Activated CD4-positive, alpha-beta T cell treated with anti-CD3 and anti-CD28 coated beads, Interleukin-2, amount 50 U/mL, for 1 hour (primary cell): Measurements from ENCODE around the gene RUBCN.
"Not testable (repeated sequence)": the region's sequence is repeated elsewhere in the genome, so short reads cannot be mapped to it uniquely, and the experiment has no call there.

Experiments used
- DNase-seq: peaks from one replicate; pipeline ENCODE4 v3.0.0-alpha.2; 2020

Gene RUBCN

GRCh38 chr3:197656129-197656528 is 80.6 kb downstream of the RUBCN start:
- DNase-seq, result not testable (repeated sequence)

DNA sequence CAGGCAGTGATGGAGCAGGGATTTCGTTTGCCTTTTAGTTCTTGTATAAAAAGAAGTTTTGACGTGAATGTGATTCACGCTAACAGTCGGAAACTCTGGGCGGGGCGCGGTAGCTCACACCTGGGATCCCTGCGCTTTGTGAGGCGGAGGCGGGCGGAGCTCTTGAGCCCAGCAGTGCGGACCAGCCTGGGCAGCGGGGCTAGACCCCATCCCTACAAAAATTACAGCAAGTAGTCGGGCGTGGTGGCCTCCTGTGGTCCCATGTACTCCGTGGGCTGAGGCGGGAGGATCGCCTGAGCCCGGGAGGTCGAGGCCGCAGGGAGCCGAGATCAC is 81.7 kb downstream of the RUBCN start:
- DNase-seq, result not testable (repeated sequence)

GRCh38 chr3:197654090-197654997 is 82.4 kb downstream of the RUBCN start:
- peak; percentile 47 for DNase-seq

DNA sequence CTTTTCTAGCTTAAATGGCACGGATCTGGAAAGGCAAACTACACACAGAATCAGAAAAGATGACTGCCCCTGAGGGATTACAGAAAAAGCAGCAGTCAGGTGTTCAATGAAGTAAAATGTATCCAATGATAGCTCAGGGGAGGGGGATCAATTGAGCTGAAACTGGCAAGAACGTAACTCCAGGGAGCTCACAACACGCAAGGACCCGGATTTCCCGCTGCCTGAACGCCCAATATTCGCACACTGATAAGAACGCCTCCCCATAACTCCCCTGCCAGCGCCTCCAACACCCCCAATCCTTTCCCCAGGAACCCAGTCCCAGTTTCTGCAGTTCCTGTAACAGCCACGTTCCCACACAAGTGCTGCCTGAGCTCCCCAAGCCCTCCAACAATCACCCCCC is 83.8 kb downstream of the RUBCN start:
- DNase-seq, result not testable (repeated sequence)

- DNase-seq, result not testable (repeated sequence)
Measured at GRCh38 chr3:197647649-197648048, 89.1 kb downstream of the RUBCN start.

- not testable (repeated sequence) for DNase-seq
Measured at GRCh38 chr3:197647191-197647590, 89.5 kb downstream of the RUBCN start.

DNA sequence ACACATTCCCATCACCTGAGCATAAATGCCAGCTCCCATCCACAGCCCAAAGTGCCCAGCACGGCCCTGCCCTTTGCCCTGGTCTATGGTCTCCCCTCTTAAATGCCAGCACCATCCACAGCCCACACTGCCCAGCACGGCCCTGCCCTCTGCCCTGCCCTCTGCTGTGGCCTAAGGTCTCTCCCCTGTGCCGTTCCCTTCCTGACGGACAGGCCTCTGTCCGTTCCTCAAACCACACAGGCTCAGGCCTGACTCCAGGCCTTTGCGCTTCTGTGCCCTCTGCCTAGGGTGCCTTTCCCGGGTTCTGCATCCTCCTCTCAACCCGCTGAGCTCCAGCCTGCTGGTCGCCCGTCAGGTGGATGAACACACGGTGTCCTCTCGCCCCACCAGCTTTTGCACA is 90.4 kb downstream of the RUBCN start:
- not testable (repeated sequence) for DNase-seq

DNA sequence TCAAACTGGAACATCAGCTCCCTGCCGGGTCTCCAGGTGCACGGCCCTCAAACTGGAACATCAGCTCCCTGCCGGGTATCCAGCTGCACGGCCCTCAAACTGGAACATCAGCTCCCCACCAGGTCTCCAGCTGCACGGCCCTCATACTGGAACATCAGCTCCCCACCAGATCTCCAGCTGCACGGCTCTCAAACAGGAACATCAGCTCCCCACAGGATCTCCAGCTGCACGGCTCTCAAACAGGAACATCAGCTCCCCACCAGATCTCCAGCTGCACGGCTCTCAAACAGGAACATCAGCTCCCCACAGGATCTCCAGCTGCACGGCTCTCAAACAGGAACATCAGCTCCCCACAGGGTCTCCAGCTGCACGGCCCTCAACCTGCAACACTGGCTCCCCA is 99.1 kb downstream of the RUBCN start:
- not testable (repeated sequence) for DNase-seq

GRCh38 chr3:197631989-197632388 is 104.7 kb downstream of the RUBCN start:
- not testable (repeated sequence) for DNase-seq

DNA sequence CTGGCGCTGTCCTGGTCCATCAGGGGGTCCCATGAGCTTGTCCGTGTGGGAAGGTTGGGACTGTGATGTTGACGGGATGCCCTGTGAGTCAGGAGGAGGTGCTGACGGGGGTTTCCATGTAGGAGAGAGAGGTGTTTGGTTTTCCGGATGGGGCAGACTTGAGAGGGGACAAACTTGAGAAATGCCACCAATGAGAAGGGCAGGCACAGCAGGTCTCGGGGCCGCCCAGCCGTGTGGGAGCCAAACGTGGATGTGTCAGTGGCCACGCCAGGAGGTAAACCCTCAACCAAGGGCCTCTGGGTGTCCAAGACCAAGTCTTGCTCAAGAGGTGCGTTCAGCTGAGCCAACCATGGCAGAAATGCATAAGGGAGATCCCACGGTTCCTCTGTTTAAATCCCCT is 105.9 kb downstream of the RUBCN start:
- DNase-seq, result not testable (repeated sequence)

DNA sequence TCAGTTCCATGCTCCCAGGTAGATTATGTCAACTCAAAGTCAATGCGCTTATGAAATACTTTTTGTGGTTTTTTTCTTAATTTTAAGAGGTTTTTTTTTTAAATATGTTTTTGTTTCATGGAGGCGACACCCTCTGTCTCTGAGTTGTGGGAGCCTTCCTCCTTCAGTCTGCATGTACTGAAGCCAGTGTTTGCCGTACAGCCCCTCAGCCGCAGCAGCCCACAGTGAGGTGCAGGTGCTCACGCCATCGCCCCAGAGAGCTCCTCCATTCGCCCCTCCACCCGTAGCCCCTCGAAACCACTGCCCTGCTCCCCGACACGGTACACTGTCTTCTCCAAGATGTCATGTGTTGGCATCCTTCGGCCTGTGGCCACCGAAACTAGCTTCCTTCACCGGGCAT is 107.4 kb downstream of the RUBCN start:
- not testable (repeated sequence) for DNase-seq

DNA sequence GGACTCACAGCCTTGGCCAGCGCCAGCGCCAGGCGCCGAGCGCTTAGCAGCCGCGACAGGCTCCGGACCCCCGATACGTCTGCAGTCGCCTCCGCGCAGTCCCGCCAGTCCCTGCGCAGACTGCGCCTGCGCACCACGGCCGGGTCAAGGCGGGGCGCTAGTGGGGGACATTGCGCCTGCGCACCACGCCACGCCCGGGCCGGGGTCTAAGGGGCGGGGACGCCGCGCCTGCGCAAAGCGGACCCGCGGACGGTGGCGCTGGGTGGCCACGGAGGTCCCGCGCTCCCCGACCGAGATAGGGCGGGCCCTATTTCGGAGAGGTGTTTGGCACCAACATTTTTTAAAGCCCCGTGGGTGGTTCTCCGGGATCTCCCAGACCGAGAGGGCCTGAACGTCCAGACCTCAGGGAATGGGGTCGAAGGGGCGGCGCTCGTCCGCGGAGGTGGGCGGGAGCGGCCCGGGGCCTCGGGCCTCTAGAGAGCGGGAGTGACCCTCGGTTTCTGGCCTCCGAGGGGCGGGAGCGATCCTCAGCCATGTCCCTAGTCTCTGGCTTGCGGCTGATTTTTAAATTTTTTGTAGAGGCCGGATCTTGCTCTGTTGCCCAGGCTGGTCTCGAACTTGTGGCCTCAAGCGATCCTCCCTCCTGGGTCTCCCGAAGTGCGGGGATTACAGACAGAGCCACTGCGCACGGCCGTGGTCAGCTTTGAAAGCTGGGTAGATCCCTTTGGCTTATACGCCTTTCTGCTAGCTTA is 108.8 kb downstream of the RUBCN start:
- peak; percentile 88 for DNase-seq

- not testable (repeated sequence) for DNase-seq
Measured at GRCh38 chr3:197627158-197627771, 109.4 kb downstream of the RUBCN start.

GRCh38 chr3:197626404-197627157 is 110.1 kb downstream of the RUBCN start:
- DNase-seq, result not testable (repeated sequence)

DNA sequence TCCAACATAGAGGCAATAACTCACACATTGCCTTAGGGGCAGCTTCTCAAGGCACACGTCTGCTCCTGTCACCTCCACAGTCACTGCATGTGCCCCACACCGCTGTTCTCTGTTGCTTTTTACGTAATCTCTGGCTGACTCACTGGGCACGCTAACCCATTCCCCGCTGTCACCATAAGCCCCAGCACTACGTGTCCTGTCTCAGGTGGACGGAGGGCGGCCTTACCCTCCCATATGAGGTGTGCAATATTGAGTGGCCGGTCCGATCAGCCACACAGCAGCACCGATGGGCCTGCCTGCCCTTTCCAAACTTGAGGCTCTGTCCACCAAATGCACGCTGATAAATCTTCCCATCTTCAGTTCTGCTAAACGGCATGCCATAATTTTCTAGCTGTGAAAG is 115.2 kb downstream of the RUBCN start:
- not testable (repeated sequence) for DNase-seq
